Mesenchymal stem cell (in vitro differentiated cells and primary cell): ENCODE results near the gene ITPRID1.
"Not testable (repeated sequence)": the region's sequence is repeated elsewhere in the genome, so short reads cannot be mapped to it uniquely, and the experiment has no call there.

Experiments
- DNase-seq: peaks from one replicate; pipeline ENCODE4 v3.0.0-alpha.2; 2013
- H2AFZ ChIP-seq: one replicate; pipeline ENCODE4 v1.6.1; 2013; ENCODE audit warnings: low read depth, mild to moderate bottlenecking, control low read depth, inconsistent platforms, low read length, moderate library complexity
- H2AK5ac ChIP-seq: 2 replicates; pipeline ENCODE4 v1.6.1; 2013; ENCODE audit warnings: low read length, moderate library complexity, mild to moderate bottlenecking, inconsistent platforms; ENCODE audit not compliant: severe bottlenecking
- H2BK120ac ChIP-seq: one replicate; pipeline ENCODE4 v1.6.1; 2013; ENCODE audit warnings: low read depth, mild to moderate bottlenecking, inconsistent platforms, low read length, moderate library complexity
- H2BK12ac ChIP-seq, 2 experiments: one replicate each; pipeline ENCODE4 v1.6.1; 2013; ENCODE audit warnings: inconsistent platforms in 2 of 2, low read length in 2 of 2, mild to moderate bottlenecking in 2 of 2, moderate library complexity in 2 of 2, control low read depth in 1 of 2
- H2BK15ac ChIP-seq: one replicate; pipeline ENCODE4 v1.6.1; 2013; ENCODE audit warnings: mild to moderate bottlenecking, low read depth, inconsistent platforms; ENCODE audit not compliant: poor library complexity, severe bottlenecking
- H2BK5ac ChIP-seq: 2 replicates; pipeline ENCODE4 v1.6.1; 2013; ENCODE audit warnings: low read depth, mild to moderate bottlenecking, low read length, control low read depth, inconsistent platforms; ENCODE audit not compliant: poor library complexity, severe bottlenecking
- H3K14ac ChIP-seq, 2 experiments: one replicate each; pipeline ENCODE4 v1.6.1; 2013; ENCODE audit warnings: inconsistent platforms in 2 of 2, low read length in 2 of 2, control low read depth in 1 of 2, mild to moderate bottlenecking in 1 of 2, moderate library complexity in 1 of 2
- H3K18ac ChIP-seq, 2 experiments: one replicate each; pipeline ENCODE4 v1.6.1; 2013; ENCODE audit warnings: inconsistent platforms in 2 of 2, low read length in 2 of 2, control low read depth in 1 of 2, low read depth in 1 of 2, mild to moderate bottlenecking in 1 of 2
- H3K23ac ChIP-seq, 2 experiments: one replicate each; pipeline ENCODE4 v1.6.1; 2013; ENCODE audit warnings: inconsistent platforms in 2 of 2, low read length in 2 of 2, mild to moderate bottlenecking in 2 of 2, moderate library complexity in 2 of 2, control low read depth in 1 of 2
- H3K27ac ChIP-seq: 2 replicates; pipeline ENCODE4 v1.5.1; 2013; ENCODE audit warnings: mild to moderate bottlenecking, moderate library complexity, low read length, control low read depth, inconsistent platforms; ENCODE audit not compliant: poor library complexity, severe bottlenecking
- H3K27me3 ChIP-seq, 2 experiments: 2 replicates each; pipeline versions ENCODE4 v1.6.1 to v1.7.0; 2013; ENCODE audit warnings: low read length in 2 of 2, mild to moderate bottlenecking in 2 of 2, moderate library complexity in 2 of 2, control low read depth in 1 of 2, inconsistent platforms in 1 of 2; ENCODE audit not compliant: control insufficient read depth in 1 of 2, insufficient read depth in 1 of 2
- H3K36me3 ChIP-seq, 2 experiments: 2 replicates each; pipeline versions ENCODE4 v1.6.1 to v1.7.0; 2013; ENCODE audit warnings: low read length in 2 of 2, control low read depth in 1 of 2, inconsistent platforms in 1 of 2, low read depth in 1 of 2, mild to moderate bottlenecking in 1 of 2; ENCODE audit not compliant: insufficient read depth in 2 of 2, control insufficient read depth in 1 of 2
- H3K4ac ChIP-seq, 2 experiments: one replicate each; pipeline ENCODE4 v1.6.1; 2013; ENCODE audit warnings: inconsistent platforms in 2 of 2, low read length in 2 of 2, mild to moderate bottlenecking in 2 of 2, moderate library complexity in 2 of 2, control low read depth in 1 of 2, low read depth in 1 of 2
- H3K4me1 ChIP-seq: 2 replicates; pipeline ENCODE4 v1.6.1; 2013; ENCODE audit warnings: low read depth, low read length, control low read depth; ENCODE audit not compliant: control insufficient read depth, insufficient read depth
- H3K4me2 ChIP-seq: 2 replicates; pipeline ENCODE4 v1.6.1; 2013; ENCODE audit warnings: low read length, mild to moderate bottlenecking, inconsistent platforms; ENCODE audit not compliant: poor library complexity, severe bottlenecking
- H3K4me3 ChIP-seq, 2 experiments: 2 replicates each; pipeline versions ENCODE4 v1.5.1 to v1.7.0; 2013; ENCODE audit warnings: low read length in 2 of 2, mild to moderate bottlenecking in 2 of 2, control low read depth in 1 of 2, low read depth in 1 of 2; ENCODE audit not compliant: insufficient read depth in 1 of 2
- H3K79me1 ChIP-seq: replicated peaks from 2 replicates; pipeline ENCODE4 v1.6.1; 2013; ENCODE audit warnings: mild to moderate bottlenecking, control low read depth, low read length, inconsistent platforms; ENCODE audit not compliant: poor library complexity, severe bottlenecking
- H3K9ac ChIP-seq: 2 replicates; pipeline ENCODE4 v1.7.0; 2013; ENCODE audit warnings: mild to moderate bottlenecking, low read length, moderate library complexity
- H3K9me3 ChIP-seq: 2 replicates; pipeline ENCODE4 v1.7.0; 2013; ENCODE audit warnings: mild to moderate bottlenecking, low read length; ENCODE audit not compliant: control insufficient read depth
- H4K8ac ChIP-seq: one replicate; pipeline ENCODE4 v1.6.1; 2013; ENCODE audit warnings: inconsistent platforms, mild to moderate bottlenecking, low read length, moderate library complexity
- H4K91ac ChIP-seq: one replicate; pipeline ENCODE4 v1.6.1; 2013; ENCODE audit warnings: mild to moderate bottlenecking, low read length, inconsistent platforms
- WGBS: methylation state at CpG from one replicate; pipeline ENCODE4 v1.1.7; 2013; ENCODE audit warnings: mixed read lengths; 5-methylcytosine and 5-hydroxymethylcytosine counted together

Gene ITPRID1

GRCh38 chr7:31470883-31471282 is 43.0 kb upstream of the ITPRID1 start:
- H2AFZ ChIP-seq, H3K18ac ChIP-seq, H2BK12ac ChIP-seq, H3K36me3 ChIP-seq, H3K4me2 ChIP-seq, H3K4me3 ChIP-seq, H3K9ac ChIP-seq, H2AK5ac ChIP-seq, H2BK5ac ChIP-seq, H3K14ac ChIP-seq, DNase-seq, H2BK15ac ChIP-seq, H3K27ac ChIP-seq, H4K8ac ChIP-seq, H4K91ac ChIP-seq, H3K4me1 ChIP-seq, H3K4ac ChIP-seq, H3K23ac ChIP-seq, H3K9me3 ChIP-seq, H3K79me1 ChIP-seq, H2BK120ac ChIP-seq: not testable (repeated sequence)
- peaks cover 14 to 27% of the 10 kb centered on the region in 2 experiments for H3K27me3 ChIP-seq
- 48% methylated on average over 8 of the region's 8 CpGs for WGBS

DNA sequence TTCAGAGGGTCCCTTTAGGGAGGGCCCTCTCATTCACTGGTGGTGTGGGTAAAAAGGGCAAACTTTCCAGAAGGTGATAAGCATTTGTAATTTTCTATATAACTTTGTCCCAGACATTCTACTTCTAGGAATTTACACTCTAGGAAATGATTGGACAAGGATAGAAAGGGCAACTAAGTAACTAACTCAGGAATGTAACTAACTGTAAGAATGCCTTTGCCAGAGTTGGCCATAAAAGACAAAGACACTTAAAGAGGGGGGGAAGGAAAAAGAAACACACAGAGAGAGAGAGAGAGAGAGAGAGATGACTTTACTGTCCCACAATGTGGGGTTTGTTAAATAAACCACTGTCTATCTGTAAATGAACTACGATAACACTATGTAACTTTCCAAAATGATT is 38.5 kb upstream of the ITPRID1 start:
- no peak overlapping the region for H4K91ac ChIP-seq
- no peak for DNase-seq
- H3K14ac ChIP-seq = no peak overlapping the region
- no peak overlapping the region for H2BK15ac ChIP-seq
- H2BK120ac ChIP-seq = no peak overlapping the region
- no peak overlapping the region for H3K4me3 ChIP-seq
- H2AFZ ChIP-seq = no peak overlapping the region
- no CpG with 5 or more reads among the region's 1 CpG for WGBS
- H4K8ac ChIP-seq = no peak overlapping the region
- H3K36me3 ChIP-seq = no peaks in the 10 kb centered on the region
- no peak overlapping the region for H3K4ac ChIP-seq
- H3K27ac ChIP-seq = no peak overlapping the region
- H3K27me3 ChIP-seq = peaks cover 10 to 24% of the 10 kb centered on the region in 2 experiments
- no peak overlapping the region for H3K4me2 ChIP-seq
- H3K9me3 ChIP-seq = no peaks in the 10 kb centered on the region
- H3K23ac ChIP-seq = no peak overlapping the region
- no peak overlapping the region for H2BK12ac ChIP-seq
- no peak overlapping the region for H2BK5ac ChIP-seq
- no peak overlapping the region for H3K9ac ChIP-seq
- H3K79me1 ChIP-seq = no peaks in the 10 kb centered on the region
- H2AK5ac ChIP-seq = no peak overlapping the region
- no peaks in the 10 kb centered on the region for H3K4me1 ChIP-seq
- no peak overlapping the region for H3K18ac ChIP-seq

DNA sequence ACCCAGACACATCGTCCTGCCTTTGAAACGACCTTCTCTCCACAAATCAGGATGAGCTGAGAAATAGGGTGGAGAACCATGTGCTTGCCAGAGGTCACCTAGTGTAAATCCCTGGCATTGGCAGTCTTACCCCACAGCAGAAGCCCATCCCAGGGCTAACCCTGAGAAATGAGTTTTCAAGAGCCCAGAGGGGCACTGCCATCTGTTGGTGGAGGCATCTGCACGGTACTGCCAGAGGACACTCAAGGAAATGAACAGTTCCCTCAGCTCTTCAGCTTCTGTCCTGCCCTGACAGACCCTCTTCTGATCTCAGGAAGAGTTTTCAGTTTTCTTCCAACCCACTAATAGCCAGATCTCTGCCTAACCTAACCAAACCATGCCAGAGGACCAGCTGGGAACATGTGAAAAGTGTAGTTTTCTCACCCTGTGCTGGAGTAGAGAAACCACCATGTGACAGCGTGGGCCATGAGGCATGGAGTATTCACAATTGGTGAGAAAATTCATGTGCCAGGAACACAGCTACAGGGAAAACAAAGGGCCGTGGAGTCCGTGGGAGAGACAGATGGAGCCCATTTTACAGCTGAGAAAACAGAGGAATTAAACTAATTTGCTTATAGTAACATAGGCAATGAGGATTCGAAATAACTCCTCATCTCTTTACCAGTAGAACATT is 37.7 kb upstream of the ITPRID1 start:
- no peak overlapping the region for H2BK5ac ChIP-seq
- H3K36me3 ChIP-seq = no peaks in the 10 kb centered on the region
- no peak overlapping the region for H3K27ac ChIP-seq
- no peaks in the 10 kb centered on the region for H3K9me3 ChIP-seq
- no peak overlapping the region for H2BK15ac ChIP-seq
- no peaks in the 10 kb centered on the region for H3K4me1 ChIP-seq
- no peak overlapping the region for H4K91ac ChIP-seq
- no peak for DNase-seq
- H3K4me3 ChIP-seq = no peak overlapping the region
- no peak overlapping the region for H3K14ac ChIP-seq
- no peak overlapping the region for H3K4ac ChIP-seq
- H3K23ac ChIP-seq = no peak overlapping the region
- no peak overlapping the region for H3K4me2 ChIP-seq
- no peak overlapping the region for H3K18ac ChIP-seq
- H2AK5ac ChIP-seq = no peak overlapping the region
- H3K79me1 ChIP-seq = no peaks in the 10 kb centered on the region
- WGBS = 56% methylated on average over 5 of the region's 7 CpGs
- H3K9ac ChIP-seq = no peak overlapping the region
- no peak overlapping the region for H4K8ac ChIP-seq
- no peak overlapping the region for H2BK120ac ChIP-seq
- no peak overlapping the region for H2AFZ ChIP-seq
- peaks cover 10 to 24% of the 10 kb centered on the region in 2 experiments for H3K27me3 ChIP-seq
- H2BK12ac ChIP-seq = no peak overlapping the region

DNA sequence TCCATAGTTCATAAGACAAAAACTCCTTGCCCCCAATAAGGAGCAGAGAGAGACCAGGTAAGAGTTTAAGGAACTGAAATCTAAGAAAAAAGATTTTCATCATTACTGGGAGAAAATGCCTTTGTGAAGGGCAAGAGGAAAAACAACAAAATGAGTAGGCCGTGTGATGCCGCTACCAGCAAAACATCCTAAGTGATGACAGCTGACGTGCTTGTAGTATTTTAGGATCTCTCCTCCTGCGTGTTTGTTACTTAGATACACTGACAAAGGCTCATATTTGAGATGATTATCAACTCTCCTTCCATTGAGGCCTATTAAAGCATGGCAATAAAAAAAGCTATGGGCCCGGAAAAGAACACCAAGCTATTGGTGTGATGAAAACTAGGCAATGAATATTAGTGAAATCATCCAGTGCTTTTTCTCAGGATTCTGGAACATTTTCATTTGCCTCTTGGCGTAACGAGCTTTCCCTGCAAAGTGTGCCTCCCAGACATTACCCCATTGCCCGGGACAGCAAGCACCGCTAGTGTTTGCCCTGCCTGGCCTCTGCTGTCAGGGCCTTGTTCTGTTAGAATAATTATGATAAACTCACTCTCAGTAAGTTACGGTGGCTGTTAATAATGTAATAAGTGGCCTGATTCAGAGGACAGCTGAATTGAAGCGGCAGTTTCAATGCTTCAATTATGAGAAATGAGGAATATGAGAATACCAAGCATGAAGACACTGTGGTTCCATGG is 36.8 kb upstream of the ITPRID1 start:
- Histone ChIP-seq H3K79me1 (no peaks in the 10 kb centered on the region), H3K9ac (no peak overlapping the region), H3K27ac (no peak overlapping the region), H2BK15ac (no peak overlapping the region), H2BK120ac (no peak overlapping the region), H2BK12ac (no peak overlapping the region), H3K9me3 (no peaks in the 10 kb centered on the region), H2AFZ (no peak overlapping the region), H3K14ac (no peak overlapping the region), H3K4ac (no peak overlapping the region), H4K91ac (no peak overlapping the region), H3K18ac (no peak overlapping the region), H4K8ac (no peak overlapping the region), H2AK5ac (no peak overlapping the region), H3K4me1 (no peaks in the 10 kb centered on the region), H3K23ac (no peak overlapping the region), H3K4me2 (no peak overlapping the region), H3K27me3 (peaks cover 15 to 24% of the 10 kb centered on the region in 2 experiments), H3K4me3 (no peak overlapping the region), H3K36me3 (no peaks in the 10 kb centered on the region), H2BK5ac (no peak overlapping the region)
- no peak for DNase-seq
- 89% methylated on average over 11 of the region's 11 CpGs for WGBS
